K562 (cell line): Measurements from ENCODE around the gene ASB18. TPM values are rescaled to one million over a fixed set of nuclear protein-coding genes. Genes with fewer than 3 reads are reported as not detected.

Experiments
- ATF7 ChIP-seq: fragments of 450-650 bp; IDR thresholded peaks from 2 replicates; pipeline ENCODE4 v1.7.1; 2014; ENCODE audit warnings: mild to moderate bottlenecking, moderate library complexity
- FOS ChIP-seq: IDR thresholded peaks from 3 replicates; pipeline ENCODE4 v1.6.1; 2011; ENCODE audit not compliant: insufficient read length; ENCODE audit errors: extremely low read depth
- JUN ChIP-seq, 2 experiments: sonication (generic) in 1 of 2; formaldehyde crosslinking in 1 of 2; IDR thresholded peaks; 2 replicates each; pipeline versions ENCODE4 v1.6.1 to v1.8.0; 2012 to 2022; ENCODE audit warnings: borderline replicate concordance in 2 of 2, mild to moderate bottlenecking in 2 of 2, improper control_type of control experiment in 1 of 2, low read depth in 1 of 2, low read length in 1 of 2, missing genetic modification reagents in 1 of 2
- NCOA6 ChIP-seq: fragments of 450-650 bp; IDR thresholded peaks from 2 replicates; pipeline ENCODE4 v1.6.1; 2017; ENCODE audit warnings: mild to moderate bottlenecking
- SIN3A ChIP-seq, 2 experiments: fragments of 150-350 bp in 1 of 2; IDR thresholded peaks; 2 replicates each; pipeline ENCODE4 v1.6.1; 2011 to 2016; ENCODE audit warnings: borderline replicate concordance in 2 of 2, low read depth in 2 of 2, low read length in 2 of 2, mild to moderate bottlenecking in 2 of 2, moderate library complexity in 2 of 2; ENCODE audit not compliant: control insufficient read depth in 1 of 2
- TCF3 ChIP-seq: sonication (generic); formaldehyde crosslinking; IDR thresholded peaks from 2 replicates; pipeline ENCODE4 v1.4.0; 2020; ENCODE audit warnings: mild to moderate bottlenecking, missing genetic modification reagents
- polyA plus RNA-seq, 8 experiments: library from polyadenylated mRNA; depleted of rRNA in 4 of 8; stranded (reverse) in 5 of 8; unstranded in 3 of 8; fragments of >200 nt; fragmentation: Nextera tagmentation in 2 of 8; fragmentation: Illumina TruSeq in 1 of 8; extraction: Ambion mirVana in 2 of 8; extraction: Trizol in 1 of 8; gene quantifications; 2 replicates each; pipeline versions ENCODE4 v1.2.1 to v1.2.3, GENCODE V29; 2011 to 2014; ENCODE audit warnings: inconsistent platforms in 1 of 8, missing spikeins in 1 of 8
- total RNA-seq, 7 experiments: library from RNA; depleted of rRNA in 6 of 7; stranded (reverse); fragments of >200 nt in 6 of 7; fragmentation: Illumina TruSeq in 2 of 7; extraction: Trizol in 2 of 7; gene quantifications; 2 replicates each; pipeline versions ENCODE4 v1.2.1 to v1.2.3, GENCODE V29; 2011 to 2021; ENCODE audit warnings: low replicate concordance in 1 of 7
- TF ChIP-seq, protein P1 (sequence below): sonication (generic); formaldehyde crosslinking; IDR thresholded peaks from 2 replicates; pipeline ENCODE4 v1.8.1; 2023; ENCODE audit warnings: mild to moderate bottlenecking, missing genetic modification reagents, moderate library complexity
- TF ChIP-seq, protein P2 (sequence below): sonication (generic); formaldehyde crosslinking; IDR thresholded peaks from 2 replicates; pipeline ENCODE4 v1.8.0; 2022; ENCODE audit warnings: mild to moderate bottlenecking, missing genetic modification reagents
- TF ChIP-seq, protein P3 (sequence below): sonication (generic); formaldehyde crosslinking; IDR thresholded peaks from 2 replicates; pipeline ENCODE4 v1.8.0; 2023; ENCODE audit warnings: mild to moderate bottlenecking, missing genetic modification reagents
- TF ChIP-seq, protein P4 (sequence below), 2 experiments: fragments of 450-650 bp; formaldehyde crosslinking in 1 of 2; IDR thresholded peaks; 2 replicates each; pipeline versions ENCODE4 v1.4.0 to v1.6.1; 2014 to 2020; ENCODE audit warnings: mild to moderate bottlenecking in 2 of 2, borderline replicate concordance in 1 of 2, low read depth in 1 of 2
- TF ChIP-seq, protein P5 (sequence below), 2 experiments: fragments of 450-650 bp in 1 of 2; sonication (generic) in 1 of 2; formaldehyde crosslinking in 1 of 2; IDR thresholded peaks in 1 of 2; conservative IDR thresholded peaks in 1 of 2; 2 replicates each; pipeline versions ENCODE4 v1.6.1 to v1.8.1; 2016 to 2023; ENCODE audit warnings: mild to moderate bottlenecking in 2 of 2, moderate library complexity in 2 of 2, inconsistent platforms in 1 of 2, missing genetic modification reagents in 1 of 2

Gene ASB18
- total and polyA plus RNA-seq, 9 of the 15 experiments (the other 6 are each of a cell fraction or from before 2014, with no cell fraction given) = not detected

DNA sequence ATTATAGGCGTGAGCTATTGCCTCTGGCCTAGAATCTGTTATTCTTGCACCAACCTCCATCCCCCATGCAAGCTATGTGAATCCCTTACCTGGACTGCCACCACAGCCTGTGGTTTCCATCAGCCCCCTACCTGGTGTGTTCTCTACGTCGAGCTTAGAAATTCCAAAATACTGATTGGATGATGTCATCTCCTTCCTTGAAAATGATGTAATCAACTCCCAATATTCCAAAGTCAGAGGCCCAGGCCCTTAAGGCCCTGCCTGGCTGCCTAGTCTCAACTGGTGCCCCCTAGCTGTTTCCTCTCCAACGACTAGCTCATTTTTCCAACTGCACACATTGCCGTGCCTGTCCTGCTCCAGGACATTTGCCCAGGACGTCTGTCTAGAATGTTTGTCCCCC lies 54.7 kb downstream of the ASB18 start (continued):
- TF ChIP-seq, protein P1, sequence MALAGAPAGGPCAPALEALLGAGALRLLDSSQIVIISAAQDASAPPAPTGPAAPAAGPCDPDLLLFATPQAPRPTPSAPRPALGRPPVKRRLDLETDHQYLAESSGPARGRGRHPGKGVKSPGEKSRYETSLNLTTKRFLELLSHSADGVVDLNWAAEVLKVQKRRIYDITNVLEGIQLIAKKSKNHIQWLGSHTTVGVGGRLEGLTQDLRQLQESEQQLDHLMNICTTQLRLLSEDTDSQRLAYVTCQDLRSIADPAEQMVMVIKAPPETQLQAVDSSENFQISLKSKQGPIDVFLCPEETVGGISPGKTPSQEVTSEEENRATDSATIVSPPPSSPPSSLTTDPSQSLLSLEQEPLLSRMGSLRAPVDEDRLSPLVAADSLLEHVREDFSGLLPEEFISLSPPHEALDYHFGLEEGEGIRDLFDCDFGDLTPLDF (CRISPR knock-in tag) = no peak
- TF ChIP-seq NCOA6 (no peak), SIN3A (IDR thresholded peaks at IDR 0.05; ENCODE audit: borderline replicate concordance in 2 of 2, control insufficient read depth in 1 of 2, low read depth in 2 of 2, low read length in 2 of 2) (no peak), TCF3 (CRISPR knock-in tag) (no peak), FOS (no peak), ATF7 (peak; percentile 67; the same call in 1 of the 2 replicates), JUN (IDR thresholded peaks at IDR 0.05; ENCODE audit: borderline replicate concordance, low read depth, low read length) (no peak), JUN (CRISPR knock-in tag; IDR thresholded peaks at IDR 0.05; ENCODE audit: borderline replicate concordance) (no peak)
- TF ChIP-seq, protein P2, sequence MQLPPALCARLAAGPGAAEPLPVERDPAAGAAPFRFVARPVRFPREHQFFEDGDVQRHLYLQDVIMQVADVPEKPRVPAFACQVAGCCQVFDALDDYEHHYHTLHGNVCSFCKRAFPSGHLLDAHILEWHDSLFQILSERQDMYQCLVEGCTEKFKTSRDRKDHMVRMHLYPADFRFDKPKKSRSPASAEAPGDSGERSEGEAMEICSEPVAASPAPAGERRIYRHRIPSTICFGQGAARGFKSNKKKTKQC (CRISPR knock-in tag) = no peak
- TF ChIP-seq, protein P3, sequence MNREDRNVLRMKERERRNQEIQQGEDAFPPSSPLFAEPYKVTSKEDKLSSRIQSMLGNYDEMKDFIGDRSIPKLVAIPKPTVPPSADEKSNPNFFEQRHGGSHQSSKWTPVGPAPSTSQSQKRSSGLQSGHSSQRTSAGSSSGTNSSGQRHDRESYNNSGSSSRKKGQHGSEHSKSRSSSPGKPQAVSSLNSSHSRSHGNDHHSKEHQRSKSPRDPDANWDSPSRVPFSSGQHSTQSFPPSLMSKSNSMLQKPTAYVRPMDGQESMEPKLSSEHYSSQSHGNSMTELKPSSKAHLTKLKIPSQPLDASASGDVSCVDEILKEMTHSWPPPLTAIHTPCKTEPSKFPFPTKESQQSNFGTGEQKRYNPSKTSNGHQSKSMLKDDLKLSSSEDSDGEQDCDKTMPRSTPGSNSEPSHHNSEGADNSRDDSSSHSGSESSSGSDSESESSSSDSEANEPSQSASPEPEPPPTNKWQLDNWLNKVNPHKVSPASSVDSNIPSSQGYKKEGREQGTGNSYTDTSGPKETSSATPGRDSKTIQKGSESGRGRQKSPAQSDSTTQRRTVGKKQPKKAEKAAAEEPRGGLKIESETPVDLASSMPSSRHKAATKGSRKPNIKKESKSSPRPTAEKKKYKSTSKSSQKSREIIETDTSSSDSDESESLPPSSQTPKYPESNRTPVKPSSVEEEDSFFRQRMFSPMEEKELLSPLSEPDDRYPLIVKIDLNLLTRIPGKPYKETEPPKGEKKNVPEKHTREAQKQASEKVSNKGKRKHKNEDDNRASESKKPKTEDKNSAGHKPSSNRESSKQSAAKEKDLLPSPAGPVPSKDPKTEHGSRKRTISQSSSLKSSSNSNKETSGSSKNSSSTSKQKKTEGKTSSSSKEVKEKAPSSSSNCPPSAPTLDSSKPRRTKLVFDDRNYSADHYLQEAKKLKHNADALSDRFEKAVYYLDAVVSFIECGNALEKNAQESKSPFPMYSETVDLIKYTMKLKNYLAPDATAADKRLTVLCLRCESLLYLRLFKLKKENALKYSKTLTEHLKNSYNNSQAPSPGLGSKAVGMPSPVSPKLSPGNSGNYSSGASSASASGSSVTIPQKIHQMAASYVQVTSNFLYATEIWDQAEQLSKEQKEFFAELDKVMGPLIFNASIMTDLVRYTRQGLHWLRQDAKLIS (CRISPR knock-in tag) = no peak
- TF ChIP-seq, protein P4, sequence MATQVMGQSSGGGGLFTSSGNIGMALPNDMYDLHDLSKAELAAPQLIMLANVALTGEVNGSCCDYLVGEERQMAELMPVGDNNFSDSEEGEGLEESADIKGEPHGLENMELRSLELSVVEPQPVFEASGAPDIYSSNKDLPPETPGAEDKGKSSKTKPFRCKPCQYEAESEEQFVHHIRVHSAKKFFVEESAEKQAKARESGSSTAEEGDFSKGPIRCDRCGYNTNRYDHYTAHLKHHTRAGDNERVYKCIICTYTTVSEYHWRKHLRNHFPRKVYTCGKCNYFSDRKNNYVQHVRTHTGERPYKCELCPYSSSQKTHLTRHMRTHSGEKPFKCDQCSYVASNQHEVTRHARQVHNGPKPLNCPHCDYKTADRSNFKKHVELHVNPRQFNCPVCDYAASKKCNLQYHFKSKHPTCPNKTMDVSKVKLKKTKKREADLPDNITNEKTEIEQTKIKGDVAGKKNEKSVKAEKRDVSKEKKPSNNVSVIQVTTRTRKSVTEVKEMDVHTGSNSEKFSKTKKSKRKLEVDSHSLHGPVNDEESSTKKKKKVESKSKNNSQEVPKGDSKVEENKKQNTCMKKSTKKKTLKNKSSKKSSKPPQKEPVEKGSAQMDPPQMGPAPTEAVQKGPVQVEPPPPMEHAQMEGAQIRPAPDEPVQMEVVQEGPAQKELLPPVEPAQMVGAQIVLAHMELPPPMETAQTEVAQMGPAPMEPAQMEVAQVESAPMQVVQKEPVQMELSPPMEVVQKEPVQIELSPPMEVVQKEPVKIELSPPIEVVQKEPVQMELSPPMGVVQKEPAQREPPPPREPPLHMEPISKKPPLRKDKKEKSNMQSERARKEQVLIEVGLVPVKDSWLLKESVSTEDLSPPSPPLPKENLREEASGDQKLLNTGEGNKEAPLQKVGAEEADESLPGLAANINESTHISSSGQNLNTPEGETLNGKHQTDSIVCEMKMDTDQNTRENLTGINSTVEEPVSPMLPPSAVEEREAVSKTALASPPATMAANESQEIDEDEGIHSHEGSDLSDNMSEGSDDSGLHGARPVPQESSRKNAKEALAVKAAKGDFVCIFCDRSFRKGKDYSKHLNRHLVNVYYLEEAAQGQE (IDR thresholded peaks at IDR 0.05; ENCODE audit: borderline replicate concordance) = no peak
- TF ChIP-seq, protein P4 (CRISPR knock-in tag; IDR thresholded peaks at IDR 0.05; ENCODE audit: low read depth) = no peak
- TF ChIP-seq, protein P5, sequence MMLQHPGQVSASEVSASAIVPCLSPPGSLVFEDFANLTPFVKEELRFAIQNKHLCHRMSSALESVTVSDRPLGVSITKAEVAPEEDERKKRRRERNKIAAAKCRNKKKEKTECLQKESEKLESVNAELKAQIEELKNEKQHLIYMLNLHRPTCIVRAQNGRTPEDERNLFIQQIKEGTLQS (IDR thresholded peaks at IDR 0.05) = peak; percentile 76
- TF ChIP-seq, protein P5 (CRISPR knock-in tag; conservative IDR thresholded peaks at IDR 0.05) = no peak
